ENCODE results near the gene FAM131A. TPM values are rescaled to one million over a fixed set of nuclear protein-coding genes. Genes with fewer than 3 reads are reported as not detected.
A peak's percentile ranks its signal among the peaks of the same experiment; 100 is the strongest.

Gene FAM131A
- total and polyA plus RNA-seq, 2 donors (not counting 1 experiment from before 2014, with no cell fraction given): 11.7 to 13.4 TPM

- Histone ChIP-seq H3K4me2 (replicated peaks; ENCODE audit: low read depth, low read length, poor library complexity, severe bottlenecking) (peak overlapping the region; percentile 82), H3K36me3 (replicated peaks in 1 of 2; ENCODE audit: control extremely low read depth in 1 of 2, control insufficient read depth in 1 of 2, extremely low read depth in 1 of 2, insufficient read depth in 2 of 2, low read length in 1 of 2) (peaks cover 1 to 31% of the 10 kb centered on the region in 2 experiments), H3K9ac (ENCODE audit: low read length) (peak overlapping the region; percentile 86), H2AFZ (ENCODE audit: insufficient read depth, low read depth, low read length, poor library complexity, severe bottlenecking) (peak overlapping the region; percentile 85), H4K20me1 (ENCODE audit: control insufficient read depth, insufficient read depth, low read length, poor library complexity, severe bottlenecking) (no peaks in the 10 kb centered on the region), H3K4me1 (ENCODE audit: control insufficient read depth in 2 of 2, insufficient read depth in 2 of 2, low read length in 2 of 2) (peaks cover 14 to 25% of the 10 kb centered on the region in 2 donors), H3K4me3 (ENCODE audit: control extremely low read depth in 1 of 5, extremely low read depth in 1 of 5, insufficient read depth in 1 of 5, low read depth in 2 of 5, low read length in 4 of 5) (peak overlapping the region; percentile 51 to 83 (median 73)), H3K9me3 (ENCODE audit: control extremely low read depth in 1 of 3, control insufficient read depth in 2 of 3, insufficient read depth in 1 of 3, low read length in 2 of 3) (no peaks in the 10 kb centered on the region), H3K79me2 (ENCODE audit: control insufficient read depth, insufficient read depth, low read length) (peaks cover 19% of the 10 kb centered on the region), H3K27me3 (replicated peaks in 1 of 4; ENCODE audit: control extremely low read depth in 1 of 4, control insufficient read depth in 3 of 4, insufficient read depth in 4 of 4, low read length in 3 of 4) (peaks cover 0 to 3% (median 0%) of the 10 kb centered on the region in 4 experiments), H3K27ac (ENCODE audit: low read length in 2 of 2) (peak overlapping the region in 1 of 2 donors; percentile 93)
- POLR2A ChIA-PET: no interaction called here
- no peak for TF ChIP-seq CTCF (IDR thresholded peaks at IDR 0.05)
- TF ChIP-seq EZH2 (IDR thresholded peaks at IDR 0.05; ENCODE audit: borderline replicate concordance, insufficient read depth, low read depth, low read length, poor library complexity, severe bottlenecking): no peak
- H3K27me3 Mint-ChIP-seq: no peaks in the 10 kb centered on the region
- 26% methylated on average over 17 of the region's 17 CpGs for WGBS (ENCODE audit: insufficient coverage)
- H3K9me3 Mint-ChIP-seq (ENCODE audit: insufficient read depth): no peaks in the 10 kb centered on the region
- ATAC-seq (ENCODE audit: low read depth) (peak; percentile 6), DNase-seq (peak; percentile 38)
- CTCF ChIA-PET: interaction anchor here (1.2 to 1.8 kb wide), 2 partner anchors 17 to 177 kb away, joined by 3 to 5 read pairs; no protein-coding TSS in a partner anchor
- peak overlapping the region; percentile 94 for H3K4me3 Mint-ChIP-seq
- peak overlapping the region; percentile 82 for H3K27ac Mint-ChIP-seq
- intact Hi-C loops (cut with micrococcal nuclease): no loop called here
- H3K4me1 Mint-ChIP-seq: peaks cover 30% of the 10 kb centered on the region
Observed at GRCh38 chr3:184336547-184337398, 627 bp upstream of the FAM131A start.

GRCh38 chr3:184337981-184338380 is 581 bp downstream of the FAM131A start:
- Mint-ChIP-seq H3K27me3 (no peaks in the 10 kb centered on the region), H3K4me1 (peaks cover 30% of the 10 kb centered on the region), H3K9me3 (ENCODE audit: insufficient read depth) (no peaks in the 10 kb centered on the region), H3K27ac (no peak overlapping the region), H3K4me3 (peak overlapping the region; percentile 94)
- peaks cover 0 to 19% of the 10 kb centered on the region in 2 experiments for H3K36me3 ChIP-seq (replicated peaks in 1 of 2; ENCODE audit: control extremely low read depth in 1 of 2, control insufficient read depth in 1 of 2, extremely low read depth in 1 of 2, insufficient read depth in 2 of 2, low read length in 1 of 2)
- no peak overlapping the region for H2AFZ ChIP-seq (ENCODE audit: insufficient read depth, low read depth, low read length, poor library complexity, severe bottlenecking)
- ChIA-PET CTCF (interaction anchor here (1.8 kb wide), 1 partner anchor 176 kb away, joined by 5 read pairs; no protein-coding TSS in a partner anchor), POLR2A (no interaction called here)
- no peaks in the 10 kb centered on the region for H3K9me3 ChIP-seq (ENCODE audit: control extremely low read depth in 1 of 3, control insufficient read depth in 2 of 3, insufficient read depth in 1 of 3, low read length in 2 of 3)
- no peak overlapping the region for H3K4me2 ChIP-seq (replicated peaks; ENCODE audit: low read depth, low read length, poor library complexity, severe bottlenecking)
- 86% methylated on average over 4 of the region's 7 CpGs for WGBS (ENCODE audit: insufficient coverage)
- ATAC-seq (ENCODE audit: low read depth): no peak
- H3K9ac ChIP-seq (ENCODE audit: low read length): no peak overlapping the region
- DNase-seq: no peak
- H4K20me1 ChIP-seq (ENCODE audit: control insufficient read depth, insufficient read depth, low read length, poor library complexity, severe bottlenecking): no peaks in the 10 kb centered on the region
- H3K4me1 ChIP-seq (ENCODE audit: control insufficient read depth in 2 of 2, insufficient read depth in 2 of 2, low read length in 2 of 2): peaks cover 14 to 25% of the 10 kb centered on the region in 2 donors
- no peak overlapping the region for H3K4me3 ChIP-seq (ENCODE audit: control extremely low read depth in 1 of 5, extremely low read depth in 1 of 5, insufficient read depth in 1 of 5, low read depth in 2 of 5, low read length in 4 of 5)
- no peak overlapping the region for H3K27ac ChIP-seq (ENCODE audit: low read length in 2 of 2)
- peaks cover 0 to 3% (median 0%) of the 10 kb centered on the region in 4 experiments for H3K27me3 ChIP-seq (replicated peaks in 1 of 4; ENCODE audit: control extremely low read depth in 1 of 4, control insufficient read depth in 3 of 4, insufficient read depth in 4 of 4, low read length in 3 of 4)
- H3K79me2 ChIP-seq (ENCODE audit: control insufficient read depth, insufficient read depth, low read length): peaks cover 19% of the 10 kb centered on the region
- TF ChIP-seq CTCF (IDR thresholded peaks at IDR 0.05) (no peak), EZH2 (IDR thresholded peaks at IDR 0.05; ENCODE audit: borderline replicate concordance, insufficient read depth, low read depth, low read length, poor library complexity, severe bottlenecking) (no peak)
- intact Hi-C loops (cut with micrococcal nuclease): no loop called here
